GM12864 (cell line): Measurements from ENCODE around the gene RAB27B.

Experiments
- DNase-seq: peaks from one replicate; pipeline ENCODE4 v3.0.0-alpha.2; 2011; ENCODE audit warnings: low read depth
- H3K4me3 ChIP-seq: 2 replicates; pipeline ENCODE4 v1.5.1; 2011; ENCODE audit warnings: mild to moderate bottlenecking, low read depth, low read length, control low read depth
- TF ChIP-seq, protein P1 (sequence below): IDR thresholded peaks from 2 replicates; pipeline ENCODE4 v1.5.1; 2011; ENCODE audit warnings: low read depth, mild to moderate bottlenecking, moderate library complexity, low read length, control low read depth, inconsistent platforms; ENCODE audit errors: missing control alignments

RAB27B gene

DNA sequence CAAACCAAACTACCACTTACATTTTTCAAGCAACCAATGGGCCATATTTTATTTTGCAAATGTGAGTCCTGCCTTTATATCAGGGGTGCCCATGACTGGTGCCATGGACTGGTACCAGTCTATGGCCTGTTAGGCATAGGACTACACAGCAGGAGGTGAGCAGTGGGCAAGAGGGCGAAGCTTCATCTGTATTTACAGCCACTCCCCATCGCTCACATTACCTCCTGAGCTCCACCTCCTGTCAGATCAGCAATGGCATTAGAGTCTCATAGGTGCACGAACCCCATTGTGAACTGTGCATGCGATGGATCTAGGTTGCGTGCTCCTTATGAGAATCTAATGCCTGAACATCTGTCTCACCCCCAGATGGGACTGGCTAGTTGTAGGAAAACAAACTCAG, 77.4 kb downstream of the RAB27B start:
- TF ChIP-seq, protein P1, sequence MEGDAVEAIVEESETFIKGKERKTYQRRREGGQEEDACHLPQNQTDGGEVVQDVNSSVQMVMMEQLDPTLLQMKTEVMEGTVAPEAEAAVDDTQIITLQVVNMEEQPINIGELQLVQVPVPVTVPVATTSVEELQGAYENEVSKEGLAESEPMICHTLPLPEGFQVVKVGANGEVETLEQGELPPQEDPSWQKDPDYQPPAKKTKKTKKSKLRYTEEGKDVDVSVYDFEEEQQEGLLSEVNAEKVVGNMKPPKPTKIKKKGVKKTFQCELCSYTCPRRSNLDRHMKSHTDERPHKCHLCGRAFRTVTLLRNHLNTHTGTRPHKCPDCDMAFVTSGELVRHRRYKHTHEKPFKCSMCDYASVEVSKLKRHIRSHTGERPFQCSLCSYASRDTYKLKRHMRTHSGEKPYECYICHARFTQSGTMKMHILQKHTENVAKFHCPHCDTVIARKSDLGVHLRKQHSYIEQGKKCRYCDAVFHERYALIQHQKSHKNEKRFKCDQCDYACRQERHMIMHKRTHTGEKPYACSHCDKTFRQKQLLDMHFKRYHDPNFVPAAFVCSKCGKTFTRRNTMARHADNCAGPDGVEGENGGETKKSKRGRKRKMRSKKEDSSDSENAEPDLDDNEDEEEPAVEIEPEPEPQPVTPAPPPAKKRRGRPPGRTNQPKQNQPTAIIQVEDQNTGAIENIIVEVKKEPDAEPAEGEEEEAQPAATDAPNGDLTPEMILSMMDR: no peak
- H3K4me3 ChIP-seq: no peak overlapping the region
- no peak for DNase-seq

DNA sequence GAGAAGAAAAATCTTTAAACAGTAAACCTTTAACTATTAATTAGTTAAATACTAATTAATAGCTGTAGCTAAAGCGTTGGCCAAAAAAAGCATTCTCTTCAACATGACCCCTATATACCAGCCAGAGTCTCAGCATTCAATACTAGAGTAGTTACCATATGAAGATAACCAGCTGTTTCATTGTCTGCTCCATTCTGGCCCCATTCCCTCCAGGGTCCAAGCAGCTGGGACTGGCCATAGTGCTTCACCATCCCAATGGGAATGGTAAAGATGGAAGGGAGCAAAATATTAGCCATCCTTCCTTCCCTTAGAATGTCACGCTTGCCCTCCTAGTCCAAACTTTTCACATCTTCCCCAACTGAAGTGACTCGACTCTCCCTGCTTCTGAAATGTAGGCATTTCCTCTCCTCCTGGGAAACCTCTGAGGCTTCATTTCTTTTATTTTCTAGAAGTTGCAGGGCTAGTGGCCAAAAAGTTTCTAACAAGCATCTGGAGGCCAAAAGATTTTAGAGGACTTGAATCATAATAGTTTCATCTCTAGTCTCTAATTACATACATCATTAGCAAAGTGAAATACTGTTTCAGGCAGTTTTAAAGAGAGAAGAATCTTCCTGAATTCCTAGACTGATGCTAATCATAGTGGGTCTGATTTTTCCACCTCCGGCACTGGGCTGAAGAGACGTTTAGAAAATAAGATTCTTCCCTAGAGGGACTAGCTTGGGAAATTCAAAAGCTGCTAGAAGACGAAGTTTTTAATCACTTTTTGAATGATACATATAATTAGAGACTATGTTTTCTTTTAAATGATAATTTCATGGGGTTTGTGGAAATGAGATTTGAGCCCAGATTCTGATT, 78.3 kb downstream of the RAB27B start:
- no peak overlapping the region for H3K4me3 ChIP-seq
- TF ChIP-seq, protein P1: no peak
- no peak for DNase-seq

DNA sequence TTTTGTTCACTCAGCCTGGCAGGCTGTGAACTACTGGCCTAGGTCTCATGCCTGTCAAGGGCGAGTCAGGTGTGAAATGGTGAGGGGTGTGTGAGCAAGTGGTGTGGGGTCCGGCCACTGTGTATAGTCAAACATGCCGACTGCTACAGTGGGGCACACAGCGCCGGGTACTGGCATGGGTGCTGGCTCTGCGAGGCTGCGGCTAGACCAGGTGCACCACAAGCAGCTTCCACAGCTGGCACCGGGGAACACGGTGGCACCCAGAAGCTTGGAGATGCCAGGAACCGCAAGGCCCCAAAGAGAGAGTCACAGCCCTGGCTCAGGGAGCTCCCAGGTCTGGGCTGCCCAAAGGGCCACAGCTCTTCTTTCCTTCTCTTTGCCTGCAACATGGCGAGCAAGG, 81.3 kb downstream of the RAB27B start:
- no peak overlapping the region for H3K4me3 ChIP-seq
- TF ChIP-seq, protein P1: no peak

DNA sequence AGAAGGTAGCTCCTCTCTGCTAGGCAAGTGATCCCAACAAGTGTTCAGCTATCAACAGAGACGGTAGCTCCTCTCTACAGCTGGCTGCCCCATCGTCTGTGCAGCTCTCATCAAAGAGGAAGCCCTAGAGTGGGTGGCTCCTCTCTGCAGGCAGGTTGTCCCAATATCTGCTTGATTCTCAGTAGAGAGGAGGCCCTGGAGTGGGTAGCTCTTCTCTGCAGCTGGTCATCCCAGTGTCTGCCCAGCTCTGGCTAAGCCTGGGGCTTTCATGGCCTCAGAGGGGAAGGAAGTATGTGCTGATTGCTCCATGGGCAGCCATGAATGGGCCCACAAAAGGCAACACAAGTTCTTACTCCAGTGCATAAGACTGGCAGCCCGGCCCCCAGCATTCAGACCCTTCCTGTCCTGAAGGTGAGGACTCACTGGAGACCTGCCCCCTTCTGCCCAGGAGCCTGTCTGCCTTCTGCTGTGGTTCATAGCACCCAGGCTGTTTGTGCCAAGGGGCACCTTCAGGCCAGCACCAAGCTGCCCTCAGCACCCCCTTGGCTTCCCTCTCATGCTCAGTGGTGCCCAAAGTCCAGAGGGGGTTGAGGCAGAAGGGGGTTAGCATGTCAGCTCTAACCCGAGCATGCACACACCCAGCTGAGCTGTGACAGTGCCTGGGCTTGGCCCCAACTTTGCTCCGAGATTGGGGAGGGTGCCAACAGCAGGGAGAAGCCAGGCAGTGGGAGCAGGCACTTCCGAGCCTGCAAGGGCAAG, 82.1 kb downstream of the RAB27B start:
- TF ChIP-seq, protein P1: no peak
- no peak for DNase-seq
- H3K4me3 ChIP-seq: no peak overlapping the region

More for the DNA sequence above, 81.3 kb downstream of the RAB27B start:
- DNase-seq: no peak

DNA sequence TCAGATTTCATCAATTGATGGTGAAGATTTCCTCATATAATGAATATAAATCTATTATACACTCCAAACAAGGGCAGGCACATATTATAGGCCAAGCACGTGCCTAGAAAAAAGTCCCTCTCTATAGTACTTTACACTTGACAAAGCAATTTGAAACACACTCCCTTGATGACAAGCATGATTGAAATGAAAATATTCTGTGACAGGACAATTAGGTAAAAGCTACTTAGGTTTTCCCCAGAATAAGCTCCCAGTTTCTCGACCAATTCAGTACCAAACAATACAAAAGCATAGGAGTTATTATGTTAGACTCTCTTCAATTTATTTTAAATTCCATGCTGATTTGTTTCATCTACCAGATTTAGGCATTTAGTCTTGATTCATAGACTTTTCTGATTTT, 83.3 kb downstream of the RAB27B start:
- DNase-seq: no peak
- TF ChIP-seq, protein P1: no peak
- H3K4me3 ChIP-seq: no peak overlapping the region

DNA sequence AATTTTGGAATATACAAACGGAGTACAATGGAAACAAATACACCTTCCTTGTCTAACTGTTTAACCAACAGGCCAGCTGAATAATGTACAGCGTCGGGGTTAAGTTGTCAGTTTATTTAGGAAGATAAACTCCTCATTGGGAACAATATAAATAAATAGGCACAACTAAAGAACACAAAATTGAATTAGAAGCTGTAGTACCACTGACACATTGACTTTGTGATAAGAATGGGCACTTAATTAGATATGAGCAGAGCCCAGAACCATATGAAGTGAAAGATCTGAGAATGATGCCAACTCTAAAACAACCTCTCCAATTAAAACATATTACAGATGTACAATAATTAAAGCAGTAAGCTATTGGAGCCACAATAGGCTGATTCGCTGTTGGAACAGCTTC, 86.5 kb downstream of the RAB27B start:
- H3K4me3 ChIP-seq: no peak overlapping the region
- TF ChIP-seq, protein P1: no peak
- no peak for DNase-seq
